ENCODE measurements around the gene MPI.
"Not testable (repeated sequence)": the region's sequence is repeated elsewhere in the genome, so short reads cannot be mapped to it uniquely, and the experiment has no call there.

- not testable (repeated sequence) for TF ChIP-seq RELA (IDR thresholded peaks at IDR 0.05; ENCODE audit: borderline replicate concordance, partially characterized antibody); CTCF (IDR thresholded peaks at IDR 0.05 in 2 of 3, conservative IDR thresholded peaks at IDR 0.05 in 1 of 3; ENCODE audit: control insufficient read depth in 2 of 3, extremely low read depth in 1 of 3, insufficient read depth in 1 of 3, low read depth in 3 of 3, low read length in 3 of 3); USF2 (IDR thresholded peaks at IDR 0.05; ENCODE audit: borderline replicate concordance, low read depth, low read length); JUNB (IDR thresholded peaks at IDR 0.05); REST (IDR thresholded peaks at IDR 0.05; ENCODE audit: low read depth, low read length); CREM (IDR thresholded peaks at IDR 0.05; ENCODE audit: low read depth); CHD1 (IDR thresholded peaks at IDR 0.05; ENCODE audit: low read depth, low read length); ETV6 (conservative IDR thresholded peaks at IDR 0.05 in 1 of 2, IDR thresholded peaks at IDR 0.05 in 1 of 2; ENCODE audit: borderline replicate concordance in 1 of 2, low read depth in 1 of 2); SREBF1 (IDR thresholded peaks at IDR 0.05; ENCODE audit: low read length)
Measured at GRCh38 chr15:74894383-74894782, 4.5 kb downstream of the MPI start.

All from GM12878 (cell line).